Mucosa of rectum (tissue), 2 donors: ENCODE results near the gene CXXC5.
"Not testable (repeated sequence)": the region's sequence is repeated elsewhere in the genome, so short reads cannot be mapped to it uniquely, and the experiment has no call there.

Source experiments
- H3K27ac ChIP-seq, 2 donors: one replicate each; pipeline ENCODE4 v1.7.0; 2013; ENCODE audit warnings: inconsistent platforms in 2 of 2, low read depth in 2 of 2, low read length in 2 of 2
- H3K27me3 ChIP-seq, 2 donors: one replicate each; pipeline ENCODE4 v1.7.0; 2013; ENCODE audit warnings: low read length in 2 of 2; ENCODE audit not compliant: control insufficient read depth in 2 of 2, insufficient read depth in 2 of 2
- H3K36me3 ChIP-seq, 2 donors: one replicate each; pipeline ENCODE4 v1.7.0; 2013; ENCODE audit warnings: low read length in 2 of 2; ENCODE audit not compliant: control insufficient read depth in 2 of 2, insufficient read depth in 2 of 2
- H3K4me1 ChIP-seq, 2 donors: one replicate each; pipeline ENCODE4 v1.7.0; 2013; ENCODE audit warnings: low read length in 2 of 2, mild to moderate bottlenecking in 1 of 2; ENCODE audit not compliant: control insufficient read depth in 2 of 2, insufficient read depth in 2 of 2
- H3K4me3 ChIP-seq, 2 donors: one replicate each; pipeline ENCODE4 v1.7.0; 2013; ENCODE audit warnings: low read length in 2 of 2
- H3K9ac ChIP-seq, 2 donors: one replicate each; pipeline ENCODE4 v1.7.0; 2013; ENCODE audit warnings: low read length in 2 of 2, low read depth in 1 of 2, mild to moderate bottlenecking in 1 of 2
- H3K9me3 ChIP-seq, 2 donors: one replicate each; pipeline ENCODE4 v1.7.0; 2013; ENCODE audit warnings: low read length in 2 of 2; ENCODE audit not compliant: control insufficient read depth in 2 of 2
- donor health status: healthy.
- donor health status: Normal muscosa, but diverticular disease.

Gene CXXC5

DNA sequence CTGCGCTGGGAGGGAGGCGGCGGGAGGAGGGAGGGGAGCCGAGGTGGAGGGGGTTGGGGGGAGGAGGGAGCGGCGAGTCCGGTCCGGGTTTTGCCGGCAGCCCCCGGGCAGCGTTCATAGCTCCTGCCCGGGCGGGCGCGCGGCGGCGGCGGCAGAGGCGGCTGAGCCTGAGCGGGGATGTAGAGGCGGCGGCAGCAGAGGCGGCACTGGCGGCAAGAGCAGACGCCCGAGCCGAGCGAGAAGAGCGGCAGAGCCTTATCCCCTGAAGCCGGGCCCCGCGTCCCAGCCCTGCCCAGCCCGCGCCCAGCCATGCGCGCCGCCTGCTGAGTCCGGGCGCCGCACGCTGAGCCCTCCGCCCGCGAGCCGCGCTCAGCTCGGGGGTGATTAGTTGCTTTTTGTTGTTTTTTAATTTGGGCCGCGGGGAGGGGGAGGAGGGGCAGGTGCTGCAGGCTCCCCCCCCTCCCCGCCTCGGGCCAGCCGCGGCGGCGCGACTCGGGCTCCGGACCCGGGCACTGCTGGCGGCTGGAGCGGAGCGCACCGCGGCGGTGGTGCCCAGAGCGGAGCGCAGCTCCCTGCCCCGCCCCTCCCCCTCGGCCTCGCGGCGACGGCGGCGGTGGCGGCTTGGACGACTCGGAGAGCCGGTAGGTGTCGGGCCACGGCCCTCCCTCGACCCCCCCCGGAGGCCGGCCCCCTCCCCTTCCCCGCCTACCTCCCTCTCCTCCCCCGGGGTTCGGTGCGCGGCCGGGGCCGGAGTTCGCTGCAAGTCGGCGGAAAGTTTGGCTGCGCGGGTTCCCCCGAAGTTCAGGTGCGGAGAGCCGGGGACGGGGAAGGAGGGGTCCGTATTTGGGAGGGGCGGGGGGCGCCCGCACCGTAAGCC, at the start of gene CXXC5:
TSS of gene CXXC5 (plus strand) at position 145 of the 877 bp plus-strand sequence. CDS start 32,175 bp downstream, outside the sequence.
- Histone ChIP-seq H3K36me3 (no peaks in the 10 kb centered on the region), H3K27me3 (no peaks in the 10 kb centered on the region), H3K9me3 (no peaks in the 10 kb centered on the region), H3K4me3 (peak within 1 kb of the TSS; percentile 73 to 85), H3K4me1 (peaks cover 41 to 46% of the 10 kb centered on the region in 2 donors), H3K27ac (peak within 1 kb of the TSS; percentile 81 to 82), H3K9ac (peak within 1 kb of the TSS; percentile 75 to 81)

DNA sequence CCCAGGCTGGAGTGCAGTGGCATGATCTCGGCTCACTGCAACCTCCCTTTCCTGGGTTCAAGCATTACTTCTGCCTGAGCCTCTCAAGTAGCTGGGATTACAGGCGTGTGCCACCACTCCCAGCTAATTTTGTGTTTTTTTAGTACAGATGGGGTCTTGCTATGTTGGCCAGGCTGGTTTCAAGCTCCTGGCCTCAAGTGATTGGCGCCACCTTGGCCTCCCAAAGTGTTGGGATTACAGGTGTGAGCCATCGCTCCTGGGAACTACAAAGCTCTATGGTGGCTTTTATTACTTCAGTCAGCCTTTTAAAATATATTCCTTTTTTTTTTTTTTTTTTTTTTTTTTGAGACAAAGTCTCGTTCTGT, 49.6 kb upstream of the CXXC5 start:
- H3K27ac ChIP-seq, H3K4me3 ChIP-seq, H3K9ac ChIP-seq, H3K9me3 ChIP-seq, H3K4me1 ChIP-seq, H3K27me3 ChIP-seq: not testable (repeated sequence)
- peaks cover 16 to 25% of the 10 kb centered on the region in 2 donors for H3K36me3 ChIP-seq

DNA sequence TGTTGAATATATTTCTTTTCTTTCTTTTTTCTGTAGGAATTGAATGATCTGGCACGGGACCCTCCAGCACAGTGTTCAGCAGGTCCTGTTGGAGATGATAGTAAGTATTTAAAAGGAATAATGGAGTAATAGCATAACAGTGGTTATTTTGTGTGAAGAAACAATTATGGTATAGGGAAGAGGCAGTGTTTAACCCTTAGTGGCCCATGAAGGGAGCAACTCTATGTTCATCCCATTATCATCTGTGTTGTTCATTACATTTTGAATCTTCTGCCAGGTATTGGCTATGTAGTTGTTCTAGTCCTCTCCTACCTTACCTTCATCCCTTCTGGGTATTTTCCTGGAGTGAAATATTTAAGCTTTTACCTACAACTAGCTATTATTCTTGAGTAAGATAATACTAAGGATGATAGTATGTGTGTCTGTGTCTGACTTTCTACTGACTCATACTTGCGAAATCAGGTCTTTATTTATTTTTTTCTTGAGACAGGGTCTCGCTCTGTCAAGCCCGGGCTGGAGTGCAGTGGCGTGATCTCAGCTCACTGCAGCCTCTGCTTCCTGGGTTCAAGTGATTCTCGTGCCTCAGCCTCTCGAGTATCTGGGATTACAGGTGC, 47.7 kb upstream of the CXXC5 start:
- Histone ChIP-seq H3K4me1 (no peaks in the 10 kb centered on the region), H3K27ac (no peak overlapping the region), H3K27me3 (no peaks in the 10 kb centered on the region), H3K4me3 (no peak overlapping the region), H3K9me3 (no peaks in the 10 kb centered on the region), H3K9ac (no peak overlapping the region), H3K36me3 (peaks cover 16 to 30% of the 10 kb centered on the region in 2 donors)

GRCh38 chr5:139601429-139601828, 46.7 kb upstream of the CXXC5 start:
- peaks cover 16 to 34% of the 10 kb centered on the region in 2 donors for H3K36me3 ChIP-seq
- H3K4me3 ChIP-seq = no peak overlapping the region
- no peaks in the 10 kb centered on the region for H3K4me1 ChIP-seq
- no peaks in the 10 kb centered on the region for H3K27me3 ChIP-seq
- H3K27ac ChIP-seq = no peak overlapping the region
- H3K9me3 ChIP-seq = no peaks in the 10 kb centered on the region
- H3K9ac ChIP-seq = no peak overlapping the region

GRCh38 chr5:139601948-139602347, 46.2 kb upstream of the CXXC5 start:
- H3K9me3 ChIP-seq = not testable (repeated sequence)
- H3K36me3 ChIP-seq = peaks cover 16 to 34% of the 10 kb centered on the region in 2 donors

GRCh38 chr5:139605887-139606286, 42.3 kb upstream of the CXXC5 start:
- Histone ChIP-seq H3K9ac (no peak overlapping the region), H3K4me1 (no peaks in the 10 kb centered on the region), H3K36me3 (peaks cover 11 to 28% of the 10 kb centered on the region in 2 donors), H3K4me3 (no peak overlapping the region), H3K9me3 (no peaks in the 10 kb centered on the region), H3K27ac (no peak overlapping the region), H3K27me3 (no peaks in the 10 kb centered on the region)

More at GRCh38 chr5:139601948-139602347, 46.2 kb upstream of the CXXC5 start:
- not testable (repeated sequence) for H3K27ac ChIP-seq, H3K4me3 ChIP-seq, H3K9ac ChIP-seq, H3K4me1 ChIP-seq, H3K27me3 ChIP-seq

- H3K4me3 ChIP-seq = no peak overlapping the region
- H3K36me3 ChIP-seq = peaks cover 5 to 14% of the 10 kb centered on the region in 2 donors
- no peaks in the 10 kb centered on the region for H3K27me3 ChIP-seq
- H3K27ac ChIP-seq = no peak overlapping the region
- H3K9me3 ChIP-seq = no peaks in the 10 kb centered on the region
- H3K9ac ChIP-seq = no peak overlapping the region
- peaks cover 0 to 4% of the 10 kb centered on the region in 2 donors for H3K4me1 ChIP-seq
These were observed 36.2 kb upstream of the CXXC5 start for GRCh38 chr5:139611703-139612584.

DNA sequence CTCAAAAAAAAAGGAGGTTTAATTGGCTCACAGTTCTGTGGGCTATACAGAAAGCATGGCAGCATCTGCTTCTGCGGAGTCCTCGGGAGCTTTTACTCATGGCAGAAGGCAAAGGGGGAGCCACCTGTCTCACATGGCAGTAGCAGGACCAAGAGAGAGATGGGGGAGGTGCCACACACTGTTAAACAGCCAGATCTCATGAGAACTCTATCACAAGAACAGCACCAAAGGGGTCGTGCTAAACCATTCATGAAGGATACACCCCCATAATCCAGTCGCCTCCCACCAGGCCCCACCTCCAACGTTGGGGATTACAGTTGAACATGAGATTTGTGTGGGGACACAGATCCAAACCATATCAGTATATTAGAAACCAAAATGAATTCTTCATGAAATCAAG, 28.3 kb upstream of the CXXC5 start:
- Histone ChIP-seq H3K27me3 (no peaks in the 10 kb centered on the region), H3K4me1 (no peaks in the 10 kb centered on the region), H3K9me3 (no peaks in the 10 kb centered on the region), H3K27ac (no peak overlapping the region), H3K36me3 (peaks cover 38 to 39% of the 10 kb centered on the region in 2 donors), H3K9ac (no peak overlapping the region), H3K4me3 (no peak overlapping the region)

DNA sequence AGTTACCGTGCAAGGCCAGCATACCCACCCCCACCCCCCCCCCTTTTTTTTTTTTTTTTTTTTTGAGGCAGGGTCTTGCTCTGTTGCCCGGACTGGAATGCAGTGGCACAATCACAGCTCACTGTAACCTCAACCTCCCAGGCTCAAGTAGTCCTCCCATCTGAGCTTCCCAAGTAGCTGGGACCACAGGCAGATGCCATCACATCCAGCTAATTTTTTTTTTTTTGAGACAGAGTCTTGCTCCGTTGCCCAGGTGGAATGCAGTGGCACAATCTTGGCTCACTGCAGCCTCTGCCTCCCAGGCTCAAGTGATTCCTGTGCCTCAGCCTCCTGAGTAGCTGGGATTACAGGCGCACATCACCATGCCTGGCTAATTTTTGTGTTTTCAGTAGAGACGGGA, 22.8 kb upstream of the CXXC5 start:
- H3K4me3 ChIP-seq = not testable (repeated sequence)
- H3K36me3 ChIP-seq = peaks cover 51 to 60% of the 10 kb centered on the region in 2 donors

More for the DNA sequence above, 22.8 kb upstream of the CXXC5 start:
- not testable (repeated sequence) for H3K27me3 ChIP-seq, H3K27ac ChIP-seq, H3K9ac ChIP-seq, H3K9me3 ChIP-seq, H3K4me1 ChIP-seq
